SU-DHL-6 (cell line): ENCODE data around the gene EFCAB8.

Source experiments
- CTCF ChIP-seq: fragments of 200-600 bp; sonication (generic); IDR thresholded peaks from one replicate; pipeline ENCODE4 v1.5.1; 2017; ENCODE audit warnings: antibody characterized with exemption, mild to moderate bottlenecking, low read length, moderate library complexity; ENCODE audit not compliant: insufficient read depth, poor library complexity, severe bottlenecking
- EZH2phosphoT487 ChIP-seq: fragments of 200-600 bp; sonication (generic), shearing (Covaris generic); conservative IDR thresholded peaks from 2 replicates; pipeline ENCODE4 v1.6.1; 2018; ENCODE audit warnings: mild to moderate bottlenecking, antibody characterized with exemption, low read length, moderate library complexity, mixed read lengths

GRCh38 chr20:32887492-32887891 is 28.8 kb downstream of the EFCAB8 start:
- TF ChIP-seq CTCF (no peak), EZH2phosphoT487 (no peak)
